Measurements from ENCODE around the gene SAMD11.
"Not testable (repeated sequence)": the region's sequence is repeated elsewhere in the genome, so short reads cannot be mapped to it uniquely, and the experiment has no call there.

The SAMD11 gene

GRCh38 chr1:974687-975328, 51.1 kb downstream of the SAMD11 start:
- no peaks in the 10 kb centered on the region for H3K27me3 ChIP-seq (ENCODE audit: control insufficient read depth, low read length)
- H3K4me2 ChIP-seq (ENCODE audit: low read length), result no peak overlapping the region
- H3K79me2 ChIP-seq (ENCODE audit: control insufficient read depth, low read length), result no peaks in the 10 kb centered on the region
- TF ChIP-seq EZH2phosphoT487 (IDR thresholded peaks at IDR 0.05; ENCODE audit: borderline replicate concordance, low read length) (no peak), CTCF (IDR thresholded peaks at IDR 0.05; ENCODE audit: low read depth, low read length, poor library complexity, severe bottlenecking) (no peak)
- H3K27ac ChIP-seq (ENCODE audit: low read depth, low read length), result no peak overlapping the region
- H3F3A ChIP-seq (ENCODE audit: control insufficient read depth, insufficient read depth), result no peaks in the 10 kb centered on the region
- no peaks in the 10 kb centered on the region for H3K9me2 ChIP-seq (replicated peaks; ENCODE audit: control insufficient read depth, low read length)
- no peaks in the 10 kb centered on the region for H4K20me1 ChIP-seq (ENCODE audit: control insufficient read depth, insufficient read depth, low read depth, low read length)
- no peak overlapping the region for H3K4me3 ChIP-seq (ENCODE audit: low read length)
- no peaks in the 10 kb centered on the region for H3K9me3 ChIP-seq (ENCODE audit: control insufficient read depth, insufficient read depth, low read length)
- H3K36me3 ChIP-seq (ENCODE audit: control insufficient read depth, low read length), result no peaks in the 10 kb centered on the region
- peaks cover 3% of the 10 kb centered on the region; the same call in 1 of the 2 replicates for H3K4me1 ChIP-seq (ENCODE audit: control insufficient read depth, low read length)

GRCh38 chr1:975365-975764, 51.6 kb downstream of the SAMD11 start:
- H3K9me2 ChIP-seq (replicated peaks; ENCODE audit: control insufficient read depth, low read length), result no peaks in the 10 kb centered on the region
- no peaks in the 10 kb centered on the region for H3K9me3 ChIP-seq (ENCODE audit: control insufficient read depth, insufficient read depth, low read length)
- H3K36me3 ChIP-seq (ENCODE audit: control insufficient read depth, low read length), result no peaks in the 10 kb centered on the region
- TF ChIP-seq EZH2phosphoT487 (IDR thresholded peaks at IDR 0.05; ENCODE audit: borderline replicate concordance, low read length) (no peak), CTCF (IDR thresholded peaks at IDR 0.05; ENCODE audit: low read depth, low read length, poor library complexity, severe bottlenecking) (no peak)
- no peaks in the 10 kb centered on the region for H3K27me3 ChIP-seq (ENCODE audit: control insufficient read depth, low read length)
- no peaks in the 10 kb centered on the region for H3F3A ChIP-seq (ENCODE audit: control insufficient read depth, insufficient read depth)
- no peaks in the 10 kb centered on the region for H3K79me2 ChIP-seq (ENCODE audit: control insufficient read depth, low read length)
- H3K4me1 ChIP-seq (ENCODE audit: control insufficient read depth, low read length), result peaks cover 3% of the 10 kb centered on the region; the same call in 1 of the 2 replicates
- H3K27ac ChIP-seq (ENCODE audit: low read depth, low read length), result no peak overlapping the region
- no peak overlapping the region for H3K4me3 ChIP-seq (ENCODE audit: low read length)
- H3K4me2 ChIP-seq (ENCODE audit: low read length), result no peak overlapping the region
- H4K20me1 ChIP-seq (ENCODE audit: control insufficient read depth, insufficient read depth, low read depth, low read length), result no peaks in the 10 kb centered on the region

DNA sequence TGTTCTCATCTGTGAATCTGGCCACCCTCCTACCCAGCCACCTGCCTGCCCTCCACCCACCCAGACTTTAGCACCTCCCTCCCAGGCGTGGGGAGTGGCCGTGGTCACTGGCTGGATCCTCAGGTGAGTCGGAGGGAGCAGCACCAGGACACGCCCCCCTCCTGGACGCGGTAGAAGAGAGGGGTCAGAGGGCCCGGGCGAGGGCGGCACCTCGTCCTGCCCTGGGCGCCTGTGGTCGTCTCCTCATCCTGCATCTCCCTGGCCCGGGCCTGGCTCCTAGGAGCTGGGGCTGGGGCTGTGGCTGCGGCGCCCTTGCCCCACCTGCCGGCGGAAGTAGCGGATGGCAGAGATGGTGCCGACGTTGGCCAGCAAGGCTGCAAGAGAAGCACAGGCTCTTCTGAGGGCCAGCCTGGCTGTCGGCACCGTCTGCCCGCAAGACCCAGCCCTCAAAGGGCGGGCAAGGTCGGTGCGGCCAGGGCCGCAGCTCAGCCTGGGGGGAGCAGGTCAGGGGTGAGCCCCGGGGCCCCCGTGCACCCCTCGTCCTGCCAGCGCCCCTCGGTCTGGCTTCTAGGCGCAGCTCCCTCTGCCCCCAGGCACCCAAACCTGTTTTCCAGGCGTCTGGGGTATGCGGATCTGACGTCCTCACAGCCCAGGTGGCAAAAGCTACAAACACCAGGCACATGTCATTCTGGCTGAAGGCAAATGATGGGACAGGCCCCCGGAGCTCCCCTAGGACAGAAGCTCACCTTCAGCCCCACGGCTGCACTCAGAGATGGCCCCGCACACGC, 52.4 kb downstream of the SAMD11 start:
- Histone ChIP-seq H3K36me3 (ENCODE audit: control insufficient read depth, low read length) (no peaks in the 10 kb centered on the region), H3K9me3 (ENCODE audit: control insufficient read depth, insufficient read depth, low read length) (no peaks in the 10 kb centered on the region), H3K27me3 (ENCODE audit: control insufficient read depth, low read length) (no peaks in the 10 kb centered on the region), H3K27ac (ENCODE audit: low read depth, low read length) (no peak overlapping the region), H3K4me1 (ENCODE audit: control insufficient read depth, low read length) (peaks cover 3% of the 10 kb centered on the region; the same call in 1 of the 2 replicates), H3K4me3 (ENCODE audit: low read length) (no peak overlapping the region), H3K79me2 (ENCODE audit: control insufficient read depth, low read length) (no peaks in the 10 kb centered on the region), H3F3A (ENCODE audit: control insufficient read depth, insufficient read depth) (no peaks in the 10 kb centered on the region), H3K4me2 (ENCODE audit: low read length) (peak overlapping the region; percentile 44; the same call in 1 of the 2 replicates), H4K20me1 (ENCODE audit: control insufficient read depth, insufficient read depth, low read depth, low read length) (no peaks in the 10 kb centered on the region), H3K9me2 (replicated peaks; ENCODE audit: control insufficient read depth, low read length) (no peaks in the 10 kb centered on the region)
- TF ChIP-seq CTCF (IDR thresholded peaks at IDR 0.05; ENCODE audit: low read depth, low read length, poor library complexity, severe bottlenecking) (peak; percentile 58), EZH2phosphoT487 (IDR thresholded peaks at IDR 0.05; ENCODE audit: borderline replicate concordance, low read length) (no peak)

GRCh38 chr1:976791-977190, 53.1 kb downstream of the SAMD11 start:
- H3K4me3 ChIP-seq (ENCODE audit: low read length); H4K20me1 ChIP-seq (ENCODE audit: control insufficient read depth, insufficient read depth, low read depth, low read length); H3F3A ChIP-seq (ENCODE audit: control insufficient read depth, insufficient read depth); H3K79me2 ChIP-seq (ENCODE audit: control insufficient read depth, low read length); H3K27ac ChIP-seq (ENCODE audit: low read depth, low read length); H3K36me3 ChIP-seq (ENCODE audit: control insufficient read depth, low read length); H3K9me2 ChIP-seq (replicated peaks; ENCODE audit: control insufficient read depth, low read length); H3K27me3 ChIP-seq (ENCODE audit: control insufficient read depth, low read length); H3K9me3 ChIP-seq (ENCODE audit: control insufficient read depth, insufficient read depth, low read length); H3K4me2 ChIP-seq (ENCODE audit: low read length); H3K4me1 ChIP-seq (ENCODE audit: control insufficient read depth, low read length): not testable (repeated sequence)
